CD14-positive monocyte (primary cell): Measurements from ENCODE around the gene ZDHHC14. TPM values are rescaled to one million over a fixed set of nuclear protein-coding genes. Genes with fewer than 3 reads are reported as not detected.

Experiments used
- DNase-seq, 3 donors: peaks; one replicate each; pipeline ENCODE4 v3.0.0-alpha.2; 2011 to 2022
- H2AFZ ChIP-seq: 2 replicates; pipeline ENCODE4 v1.6.0; 2012; ENCODE audit warnings: mild to moderate bottlenecking, low read depth, low read length, inconsistent platforms; ENCODE audit not compliant: insufficient read depth, poor library complexity, severe bottlenecking
- H3K27ac ChIP-seq, 2 donors: 1 replicate in 1 of 2; 2 replicates in 1 of 2; pipeline ENCODE4 v1.5.1; 2012 to 2013; ENCODE audit warnings: low read length in 2 of 2, control low read depth in 1 of 2, inconsistent platforms in 1 of 2, low read depth in 1 of 2, mild to moderate bottlenecking in 1 of 2
- H3K27me3 ChIP-seq, 2 donors: one replicate each; pipeline versions ENCODE4 v1.6.0 to v1.6.1; 2011 to 2013; ENCODE audit warnings: low read length in 2 of 2; ENCODE audit not compliant: control insufficient read depth in 2 of 2, insufficient read depth in 2 of 2
- H3K36me3 ChIP-seq, 2 donors: replicated peaks in 1 of 2; 1 replicate in 1 of 2; 2 replicates in 1 of 2; pipeline versions ENCODE4 v1.5.1 to v1.6.1; 2012 to 2013; ENCODE audit warnings: low read length in 2 of 2, control low read depth in 1 of 2, inconsistent platforms in 1 of 2, mild to moderate bottlenecking in 1 of 2; ENCODE audit not compliant: insufficient read depth in 2 of 2, control insufficient read depth in 1 of 2
- H3K4me1 ChIP-seq, 2 donors: 1 replicate in 1 of 2; 2 replicates in 1 of 2; pipeline versions ENCODE4 v1.5.1 to v1.6.1; 2012 to 2013; ENCODE audit warnings: low read length in 2 of 2, control low read depth in 1 of 2, inconsistent platforms in 1 of 2, mild to moderate bottlenecking in 1 of 2, moderate library complexity in 1 of 2; ENCODE audit not compliant: insufficient read depth in 2 of 2, control insufficient read depth in 1 of 2
- H3K4me2 ChIP-seq: replicated peaks from 2 replicates; pipeline ENCODE3; 2012; ENCODE audit warnings: low read length, moderate library complexity, mild to moderate bottlenecking; ENCODE audit not compliant: poor library complexity, severe bottlenecking; ENCODE audit errors: extremely low read depth
- H3K4me3 ChIP-seq, 3 experiments: fragments of 200-600 bp in 1 of 3; sonication (generic) in 1 of 3; replicated peaks in 1 of 3; 1 replicate in 2 of 3; 2 replicates in 1 of 3; pipeline ENCODE4 v1.5.1; 2011 to 2013; ENCODE audit warnings: low read length in 3 of 3, mild to moderate bottlenecking in 3 of 3, control low read depth in 2 of 3, low read depth in 2 of 3, inconsistent platforms in 1 of 3, moderate library complexity in 1 of 3
- H3K79me2 ChIP-seq: 2 replicates; pipeline ENCODE4 v1.6.0; 2012; ENCODE audit warnings: mild to moderate bottlenecking, control low read depth, inconsistent platforms, low read length, moderate library complexity; ENCODE audit not compliant: insufficient read depth
- H3K9ac ChIP-seq: 2 replicates; pipeline ENCODE4 v1.6.0; 2017; ENCODE audit warnings: low read length, mild to moderate bottlenecking; ENCODE audit not compliant: insufficient read depth, poor library complexity, severe bottlenecking
- H3K9me3 ChIP-seq, 2 donors: replicated peaks in 1 of 2; 1 replicate in 1 of 2; 2 replicates in 1 of 2; pipeline versions ENCODE4 v1.5.1 to v1.6.1; 2012 to 2013; ENCODE audit warnings: low read length in 2 of 2, control low read depth in 1 of 2; ENCODE audit not compliant: control insufficient read depth in 1 of 2, insufficient read depth in 1 of 2
- H4K20me1 ChIP-seq: 2 replicates; pipeline ENCODE4 v1.6.0; 2012; ENCODE audit warnings: mild to moderate bottlenecking, low read length, control low read depth, moderate library complexity; ENCODE audit not compliant: insufficient read depth
- H3K27ac Mint-ChIP-seq, 7 donors: one replicate each; pipeline ENCODE4 v1.8.0; 2020; ENCODE audit warnings: mild to moderate bottlenecking in 7 of 7, mixed read lengths in 7 of 7, moderate library complexity in 6 of 7, inconsistent platforms in 2 of 7
- H3K27me3 Mint-ChIP-seq, 3 donors: one replicate each; pipeline ENCODE4 v1.8.0; 2021 to 2022; ENCODE audit warnings: low read depth in 3 of 3, mild to moderate bottlenecking in 3 of 3, mixed read lengths in 3 of 3, moderate library complexity in 3 of 3, inconsistent platforms in 1 of 3
- H3K36me3 Mint-ChIP-seq, 2 donors: one replicate each; pipeline ENCODE4 v1.8.0; 2020; ENCODE audit warnings: mixed read lengths in 2 of 2, inconsistent platforms in 1 of 2, mild to moderate bottlenecking in 1 of 2
- H3K4me1 Mint-ChIP-seq: one replicate; pipeline ENCODE4 v1.8.0; 2020; ENCODE audit warnings: mild to moderate bottlenecking, mixed read lengths
- H3K4me3 Mint-ChIP-seq, 2 donors: one replicate each; pipeline ENCODE4 v1.8.0; 2020; ENCODE audit warnings: mild to moderate bottlenecking in 2 of 2, mixed read lengths in 2 of 2, moderate library complexity in 1 of 2
- H3K9me3 Mint-ChIP-seq, 7 donors: one replicate each; pipeline ENCODE4 v1.8.0; 2020 to 2022; ENCODE audit warnings: mixed read lengths in 7 of 7, mild to moderate bottlenecking in 6 of 7, moderate library complexity in 6 of 7, inconsistent platforms in 2 of 7
- CTCF ChIP-seq: fragments of 200-600 bp; IDR thresholded peaks from one replicate; pipeline ENCODE4 v1.8.0; 2022; ENCODE audit warnings: antibody characterized with exemption, mild to moderate bottlenecking
- WGBS: methylation state at CpG from one replicate; pipeline ENCODE4 v1.1.5; 2013; ENCODE audit warnings: missing lambda C conversion rate; ENCODE audit not compliant: insufficient coverage; 5-methylcytosine and 5-hydroxymethylcytosine counted together
- intact Hi-C, 2 donors: fragments of 100-400 bp; cut with micrococcal nuclease; formaldehyde crosslinking; loops; one replicate each; pipeline versions ENCODE4 v1.15.0 to v1.15.1; 2023
- polyA plus RNA-seq, 3 donors: library from polyadenylated mRNA; depleted of rRNA in 1 of 3; unstranded in 2 of 3; stranded (reverse) in 1 of 3; fragments of 300-500 nt in 2 of 3; fragments of >200 nt in 1 of 3; fragmentation: Illumina TruSeq in 2 of 3; gene quantifications; 1 replicate in 2 of 3; 2 replicates in 1 of 3; pipeline ENCODE4 v1.2.3, GENCODE V29; 2012 to 2021

The ZDHHC14 gene
- polyA plus RNA-seq, 3 donors, result 0.30 to 1.7 (median 0.93) TPM

GRCh38 chr6:157599191-157599590, 218.2 kb downstream of the ZDHHC14 start:
- no peak overlapping the region for H3K27ac Mint-ChIP-seq
- H3K27me3 ChIP-seq, result no peaks in the 10 kb centered on the region
- TF ChIP-seq CTCF, result no peak
- intact Hi-C loops, result no loop called here
- H3K4me2 ChIP-seq, result no peak overlapping the region
- H3K4me1 Mint-ChIP-seq, result no peaks in the 10 kb centered on the region
- 93% methylated on average over 10 of the region's 12 CpGs for WGBS
- no peaks in the 10 kb centered on the region for H3K9me3 ChIP-seq
- H3K9me3 Mint-ChIP-seq, result no peaks in the 10 kb centered on the region
- H3K36me3 Mint-ChIP-seq, result peaks cover 3% of the 10 kb centered on the region in 2 donors
- DNase-seq, result no peak
- no peak overlapping the region for H2AFZ ChIP-seq
- H3K9ac ChIP-seq, result no peak overlapping the region
- H3K4me3 ChIP-seq, result no peak overlapping the region
- H3K4me1 ChIP-seq, result no peaks in the 10 kb centered on the region
- no peaks in the 10 kb centered on the region for H3K79me2 ChIP-seq
- H4K20me1 ChIP-seq, result no peaks in the 10 kb centered on the region
- peaks cover 0 to 6% (median 5%) of the 10 kb centered on the region in 3 donors for H3K27me3 Mint-ChIP-seq
- H3K36me3 ChIP-seq, result no peaks in the 10 kb centered on the region
- no peak overlapping the region for H3K27ac ChIP-seq
- no peak overlapping the region for H3K4me3 Mint-ChIP-seq

GRCh38 chr6:157600807-157601206, 219.8 kb downstream of the ZDHHC14 start:
- Mint-ChIP-seq H3K27me3 (peaks cover 0 to 5% (median 0%) of the 10 kb centered on the region in 3 donors), H3K4me3 (no peak overlapping the region), H3K27ac (no peak overlapping the region), H3K4me1 (no peaks in the 10 kb centered on the region), H3K9me3 (no peaks in the 10 kb centered on the region), H3K36me3 (peaks cover 3% of the 10 kb centered on the region in 2 donors)
- Histone ChIP-seq H3K27me3 (no peaks in the 10 kb centered on the region), H3K4me2 (no peak overlapping the region), H4K20me1 (no peaks in the 10 kb centered on the region), H3K36me3 (no peaks in the 10 kb centered on the region), H2AFZ (no peak overlapping the region), H3K27ac (no peak overlapping the region), H3K9me3 (no peaks in the 10 kb centered on the region), H3K4me3 (no peak overlapping the region), H3K9ac (no peak overlapping the region), H3K79me2 (no peaks in the 10 kb centered on the region), H3K4me1 (no peaks in the 10 kb centered on the region)
- DNase-seq, result no peak
- intact Hi-C loops, result no loop called here
- 96% methylated on average over 8 of the region's 15 CpGs for WGBS
- no peak for TF ChIP-seq CTCF
